HepG2 (cell line): Measurements from ENCODE around the gene ECHS1. TPM values are rescaled to one million over a fixed set of nuclear protein-coding genes. Genes with fewer than 3 reads are reported as not detected.

Source experiments
- AGO1 ChIP-seq: fragments of 200-400 bp; formaldehyde crosslinking; IDR thresholded peaks from 2 replicates; pipeline ENCODE4 v1.6.1; 2017; ENCODE audit warnings: mild to moderate bottlenecking, low read depth, low read length, moderate library complexity; ENCODE audit not compliant: poor library complexity, severe bottlenecking
- ATF2 ChIP-seq: sonication (generic); formaldehyde crosslinking; IDR thresholded peaks from 2 replicates; pipeline ENCODE4 v1.4.0; 2020; ENCODE audit warnings: missing genetic modification reagents
- HDAC2 ChIP-seq: sonication (generic); formaldehyde crosslinking; IDR thresholded peaks from 2 replicates; pipeline ENCODE4 v1.4.0; 2020; ENCODE audit warnings: missing genetic modification reagents
- HNRNPL ChIP-seq: fragments of 200-400 bp; formaldehyde crosslinking; IDR thresholded peaks from 2 replicates; pipeline ENCODE4 v1.6.1; 2017; ENCODE audit warnings: mild to moderate bottlenecking, low read depth, low read length
- KAT8 ChIP-seq: IDR thresholded peaks from 2 replicates; pipeline ENCODE4 v1.6.1; 2016; ENCODE audit warnings: missing genetic modification reagents, missing compliant biosample characterization
- KLF15 ChIP-seq: sonication (generic); formaldehyde crosslinking; IDR thresholded peaks from 2 replicates; pipeline ENCODE4 v1.8.1; 2023; ENCODE audit warnings: borderline replicate concordance, mild to moderate bottlenecking, inconsistent platforms, missing genetic modification reagents, mixed read lengths
- MXI1 ChIP-seq: IDR thresholded peaks from 3 replicates; pipeline ENCODE4 v1.6.1; 2012; ENCODE audit warnings: low read depth, low read length, inconsistent platforms, borderline replicate concordance
- MYC ChIP-seq: sonication (generic); formaldehyde crosslinking; IDR thresholded peaks from 2 replicates; pipeline ENCODE4 v1.9.0; 2021; ENCODE audit warnings: missing genetic modification reagents, borderline replicate concordance
- NPAS2 ChIP-seq: sonication (generic); formaldehyde crosslinking; IDR thresholded peaks from 2 replicates; pipeline ENCODE4 v1.8.0; 2022; ENCODE audit warnings: mild to moderate bottlenecking, missing genetic modification reagents, borderline replicate concordance
- NR3C1 ChIP-seq: sonication (generic); formaldehyde crosslinking; IDR thresholded peaks from 2 replicates; pipeline ENCODE4 v1.4.0; 2020; ENCODE audit warnings: missing genetic modification reagents
- POLR2G ChIP-seq: fragments of 200-400 bp; formaldehyde crosslinking; IDR thresholded peaks from 2 replicates; pipeline ENCODE4 v1.6.1; 2018; ENCODE audit warnings: mild to moderate bottlenecking, low read depth, low read length, moderate library complexity
- RBM22 ChIP-seq: fragments of 200-400 bp; formaldehyde crosslinking; optimal IDR thresholded peaks from 2 replicates; pipeline ENCODE3; 2017; ENCODE audit warnings: mild to moderate bottlenecking, low read length, moderate library complexity
- RXRA ChIP-seq: sonication (generic); formaldehyde crosslinking; IDR thresholded peaks from 2 replicates; pipeline ENCODE4 v1.5.1; 2020; ENCODE audit warnings: missing genetic modification reagents
- SMC3 ChIP-seq: IDR thresholded peaks from 2 replicates; pipeline ENCODE4 v1.6.1; 2011; ENCODE audit warnings: low read length, improper control_type of control experiment
- STAT5B ChIP-seq: sonication (generic); formaldehyde crosslinking; IDR thresholded peaks from 2 replicates; pipeline ENCODE4 v1.4.0; 2020; ENCODE audit warnings: missing genetic modification reagents
- TBX2 ChIP-seq: sonication (generic); formaldehyde crosslinking; IDR thresholded peaks from 2 replicates; pipeline ENCODE4 v1.5.0; 2020; ENCODE audit warnings: missing genetic modification reagents, mild to moderate bottlenecking, borderline replicate concordance
- TGIF2 ChIP-seq: IDR thresholded peaks from 2 replicates; pipeline ENCODE4 v1.6.1; 2016; ENCODE audit warnings: control low read depth, missing compliant biosample characterization
- XRCC5 ChIP-seq: fragments of 200-400 bp; formaldehyde crosslinking; optimal IDR thresholded peaks from 2 replicates; pipeline ENCODE3; 2017; ENCODE audit warnings: mild to moderate bottlenecking, low read length
- ZC3H13 ChIP-seq: sonication (generic); formaldehyde crosslinking; IDR thresholded peaks from 2 replicates; pipeline ENCODE4 v1.8.1; 2023; ENCODE audit warnings: mild to moderate bottlenecking, missing genetic modification reagents, moderate library complexity
- ZFP36L1 ChIP-seq: sonication (generic); formaldehyde crosslinking; IDR thresholded peaks from 2 replicates; pipeline ENCODE4 v1.8.0; 2022; ENCODE audit warnings: mild to moderate bottlenecking, missing genetic modification reagents, moderate library complexity
- ZNF143 ChIP-seq: sonication (generic); formaldehyde crosslinking; IDR thresholded peaks from 2 replicates; pipeline ENCODE4 v1.4.0; 2020; ENCODE audit warnings: missing genetic modification reagents
- ZNF180 ChIP-seq: sonication (generic); formaldehyde crosslinking; IDR thresholded peaks from 2 replicates; pipeline ENCODE4 v1.4.0; 2020; ENCODE audit warnings: low read depth, missing genetic modification reagents, borderline replicate concordance
- ZNF34 ChIP-seq: sonication (generic); formaldehyde crosslinking; IDR thresholded peaks from 2 replicates; pipeline ENCODE4 v1.4.0; 2020; ENCODE audit warnings: mild to moderate bottlenecking, missing genetic modification reagents, borderline replicate concordance
- ZNF343 ChIP-seq: sonication (generic); formaldehyde crosslinking; IDR thresholded peaks from 2 replicates; pipeline ENCODE4 v1.4.0; 2020; ENCODE audit warnings: mild to moderate bottlenecking, missing genetic modification reagents
- ZNF562 ChIP-seq: sonication (generic); formaldehyde crosslinking; IDR thresholded peaks from 2 replicates; pipeline ENCODE4 v1.8.0; 2022; ENCODE audit warnings: missing genetic modification reagents, borderline replicate concordance
- ZNF605 ChIP-seq: sonication (generic); formaldehyde crosslinking; IDR thresholded peaks from 2 replicates; pipeline ENCODE4 v1.8.0; 2022; ENCODE audit warnings: mild to moderate bottlenecking, missing genetic modification reagents
- ZNF720 ChIP-seq: sonication (generic); formaldehyde crosslinking; IDR thresholded peaks from 2 replicates; pipeline ENCODE4 v1.4.0; 2020; ENCODE audit warnings: missing genetic modification reagents
- polyA plus RNA-seq, 8 experiments: library from polyadenylated mRNA; depleted of rRNA in 3 of 8; stranded (reverse) in 7 of 8; unstranded in 1 of 8; fragments of >200 nt; fragmentation: Illumina TruSeq in 4 of 8; extraction: Trizol in 4 of 8; gene quantifications; 2 replicates each; pipeline versions ENCODE4 v1.2.1 to v1.2.3, GENCODE V29; 2011 to 2016; ENCODE audit warnings: low read depth in 4 of 8, missing spikeins in 1 of 8, mixed read lengths in 1 of 8; ENCODE audit not compliant: insufficient read depth in 1 of 8
- total RNA-seq, 5 experiments: library from RNA; depleted of rRNA; stranded (reverse); fragments of >200 nt; fragmentation: Illumina TruSeq; extraction: Trizol; gene quantifications; 2 replicates each; pipeline ENCODE4 v1.2.3, GENCODE V29; 2016; ENCODE audit warnings: low read depth in 1 of 5
- TF ChIP-seq, protein P1 (sequence below): sonication (generic); formaldehyde crosslinking; IDR thresholded peaks from 2 replicates; pipeline ENCODE4 v1.4.0; 2020; ENCODE audit warnings: missing genetic modification reagents, low read depth, mild to moderate bottlenecking, borderline replicate concordance
- TF ChIP-seq, protein P2 (sequence below): sonication (generic); formaldehyde crosslinking; conservative IDR thresholded peaks from 2 replicates; pipeline ENCODE4 v1.5.0; 2020; ENCODE audit warnings: missing genetic modification reagents

Gene ECHS1
- total and polyA plus RNA-seq, 2 of the 13 experiments (the other 11 are each of a cell fraction or from before 2014, with no cell fraction given), result 32.7 to 195 TPM

GRCh38 chr10:133318494-133319127 lies 54.5 kb downstream of the ECHS1 start (continued):
- TF ChIP-seq ATF2 (CRISPR knock-in tag) (no peak), NR3C1 (CRISPR knock-in tag) (no peak), XRCC5 (peak; percentile 89), TGIF2 (peak; percentile 48; the same call in 1 of the 2 replicates), STAT5B (CRISPR knock-in tag) (no peak), ZNF34 (CRISPR knock-in tag) (no peak), ZC3H13 (CRISPR knock-in tag) (no peak), ZNF562 (no peak), HNRNPL (0 out of 2 replicates have a peak, but pooled peaks have one; percentile 52), ZFP36L1 (0 out of 2 replicates have a peak, but pooled peaks have one; percentile 23), AGO1 (peak; percentile 35), MXI1 (peak; percentile 56; the same call in 1 of the 3 replicates), MYC (CRISPR knock-in tag) (peak; percentile 53; the same call in 1 of the 2 replicates), NPAS2 (no peak), TBX2 (peak; percentile 50; the same call in 1 of the 2 replicates), KLF15 (CRISPR knock-in tag) (no peak), RBM22 (no peak), RXRA (peak; percentile 86), ZNF720 (CRISPR knock-in tag) (no peak), KAT8 (CRISPR knock-in tag) (0 out of 2 replicates have a peak, but pooled peaks have one; percentile 53), ZNF605 (CRISPR knock-in tag) (no peak), ZNF143 (CRISPR knock-in tag) (no peak), POLR2G (no peak), SMC3 (peak; percentile 16; the same call in 1 of the 2 replicates), HDAC2 (CRISPR knock-in tag) (peak; percentile 62; the same call in 1 of the 2 replicates), ZNF180 (no peak), ZNF343 (no peak)
- TF ChIP-seq, protein P1, sequence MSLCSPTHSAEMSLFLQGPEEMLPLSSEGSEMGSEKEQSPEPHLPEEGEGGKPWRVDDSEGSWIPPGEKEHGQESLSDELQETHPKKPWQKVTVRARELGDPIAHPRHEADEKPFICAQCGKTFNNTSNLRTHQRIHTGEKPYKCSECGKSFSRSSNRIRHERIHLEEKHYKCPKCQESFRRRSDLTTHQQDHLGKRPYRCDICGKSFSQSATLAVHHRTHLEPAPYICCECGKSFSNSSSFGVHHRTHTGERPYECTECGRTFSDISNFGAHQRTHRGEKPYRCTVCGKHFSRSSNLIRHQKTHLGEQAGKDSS (CRISPR knock-in tag), result no peak
- TF ChIP-seq, protein P2, sequence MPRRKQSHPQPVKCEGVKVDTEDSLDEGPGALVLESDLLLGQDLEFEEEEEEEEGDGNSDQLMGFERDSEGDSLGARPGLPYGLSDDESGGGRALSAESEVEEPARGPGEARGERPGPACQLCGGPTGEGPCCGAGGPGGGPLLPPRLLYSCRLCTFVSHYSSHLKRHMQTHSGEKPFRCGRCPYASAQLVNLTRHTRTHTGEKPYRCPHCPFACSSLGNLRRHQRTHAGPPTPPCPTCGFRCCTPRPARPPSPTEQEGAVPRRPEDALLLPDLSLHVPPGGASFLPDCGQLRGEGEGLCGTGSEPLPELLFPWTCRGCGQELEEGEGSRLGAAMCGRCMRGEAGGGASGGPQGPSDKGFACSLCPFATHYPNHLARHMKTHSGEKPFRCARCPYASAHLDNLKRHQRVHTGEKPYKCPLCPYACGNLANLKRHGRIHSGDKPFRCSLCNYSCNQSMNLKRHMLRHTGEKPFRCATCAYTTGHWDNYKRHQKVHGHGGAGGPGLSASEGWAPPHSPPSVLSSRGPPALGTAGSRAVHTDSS, result no peak
